Progenitor cell of endocrine pancreas (in vitro differentiated cells): ENCODE measurements around the gene CDO1. TPM values are rescaled to one million over a fixed set of nuclear protein-coding genes. Genes with fewer than 3 reads are reported as not detected.
"Not testable (repeated sequence)": the region's sequence is repeated elsewhere in the genome, so short reads cannot be mapped to it uniquely, and the experiment has no call there.

Source experiments
- DNase-seq: peaks from one replicate; pipeline ENCODE4 v3.0.0; 2021; ENCODE audit warnings: low spot score; ENCODE audit not compliant: unreplicated experiment
- H3K27ac Mint-ChIP-seq: 2 replicates; pipeline ENCODE4 v1.8.0; 2021; ENCODE audit warnings: mild to moderate bottlenecking, moderate library complexity, mixed read lengths
- H3K27me3 Mint-ChIP-seq: 2 replicates; pipeline ENCODE4 v1.8.0; 2021; ENCODE audit warnings: mixed read lengths
- H3K36me3 Mint-ChIP-seq: 2 replicates; pipeline ENCODE4 v1.8.0; 2022; ENCODE audit warnings: mixed read lengths; ENCODE audit not compliant: insufficient read depth
- H3K4me1 Mint-ChIP-seq: 2 replicates; pipeline ENCODE4 v1.8.0; 2021; ENCODE audit warnings: low read depth, mixed read lengths
- H3K4me3 Mint-ChIP-seq: 2 replicates; pipeline ENCODE4 v1.8.0; 2021; ENCODE audit warnings: low read depth, mild to moderate bottlenecking, moderate library complexity, mixed read lengths
- H3K9me3 Mint-ChIP-seq: 2 replicates; pipeline ENCODE4 v1.8.0; 2021; ENCODE audit warnings: low read depth, mixed read lengths
- CTCF ChIP-seq: fragments of 200-600 bp; sonication (generic); IDR thresholded peaks from one replicate; pipeline ENCODE4 v1.5.0; 2021; ENCODE audit warnings: antibody characterized with exemption, mild to moderate bottlenecking; ENCODE audit not compliant: unreplicated experiment
- total RNA-seq: library from RNA; stranded (reverse); gene quantifications from 2 replicates; pipeline ENCODE4 v1.2.1, GENCODE V29; 2021

The CDO1 gene
- total RNA-seq, 1 donor from 2014 or later: 25.1 TPM

GRCh38 chr5:115825948-115826347 is 9.5 kb upstream of the CDO1 start:
- peaks cover 22% of the 10 kb centered on the region for H3K9me3 Mint-ChIP-seq
- H3K4me3 Mint-ChIP-seq: no peak overlapping the region
- peak overlapping the region; percentile 22 for H3K27ac Mint-ChIP-seq
- DNase-seq: no peak
- TF ChIP-seq CTCF: no peak
- H3K36me3 Mint-ChIP-seq: peaks cover 9% of the 10 kb centered on the region
- H3K4me1 Mint-ChIP-seq: no peaks in the 10 kb centered on the region
- no peaks in the 10 kb centered on the region for H3K27me3 Mint-ChIP-seq

DNA sequence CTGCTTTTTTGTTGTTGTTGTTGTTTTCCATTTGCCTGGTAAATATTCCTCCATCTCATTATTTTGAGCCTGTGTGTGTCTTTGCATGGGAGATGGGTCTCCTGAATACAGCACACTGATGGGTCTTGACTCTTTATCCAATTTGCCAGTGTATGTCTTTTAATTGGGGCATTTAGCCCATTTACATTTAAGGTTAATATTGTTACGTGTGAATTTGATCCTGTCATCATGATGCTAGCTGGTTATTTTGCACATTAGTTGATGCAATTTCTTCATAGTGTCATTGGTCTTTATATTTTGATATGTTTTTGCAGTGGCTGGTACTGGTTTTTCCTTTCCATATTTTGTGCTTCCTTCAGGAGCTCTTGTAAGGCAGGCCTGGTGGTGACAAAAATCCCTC is 8.5 kb upstream of the CDO1 start:
- peaks cover 22% of the 10 kb centered on the region for H3K9me3 Mint-ChIP-seq
- not testable (repeated sequence) for DNase-seq, H3K27me3 Mint-ChIP-seq, H3K27ac Mint-ChIP-seq, H3K4me1 Mint-ChIP-seq, H3K36me3 Mint-ChIP-seq, H3K4me3 Mint-ChIP-seq

- TF ChIP-seq CTCF: no peak
- Mint-ChIP-seq H3K4me3 (no peak overlapping the region), H3K36me3 (no peaks in the 10 kb centered on the region), H3K27me3 (peaks cover 10% of the 10 kb centered on the region), H3K9me3 (peaks cover 18% of the 10 kb centered on the region), H3K4me1 (peaks cover 3% of the 10 kb centered on the region), H3K27ac (no peak overlapping the region)
- DNase-seq: no peak
Observed at GRCh38 chr5:115820846-115821245, 4.4 kb upstream of the CDO1 start.

- TF ChIP-seq CTCF: no peak
- H3K4me1 Mint-ChIP-seq: peaks cover 15% of the 10 kb centered on the region
- H3K4me3 Mint-ChIP-seq: no peak overlapping the region
- peaks cover 28% of the 10 kb centered on the region for H3K27me3 Mint-ChIP-seq
- no peak for DNase-seq
- H3K9me3 Mint-ChIP-seq: peaks cover 4% of the 10 kb centered on the region
- H3K36me3 Mint-ChIP-seq: no peaks in the 10 kb centered on the region
- no peak overlapping the region for H3K27ac Mint-ChIP-seq
Observed at GRCh38 chr5:115818821-115819220, 2.4 kb upstream of the CDO1 start.

DNA sequence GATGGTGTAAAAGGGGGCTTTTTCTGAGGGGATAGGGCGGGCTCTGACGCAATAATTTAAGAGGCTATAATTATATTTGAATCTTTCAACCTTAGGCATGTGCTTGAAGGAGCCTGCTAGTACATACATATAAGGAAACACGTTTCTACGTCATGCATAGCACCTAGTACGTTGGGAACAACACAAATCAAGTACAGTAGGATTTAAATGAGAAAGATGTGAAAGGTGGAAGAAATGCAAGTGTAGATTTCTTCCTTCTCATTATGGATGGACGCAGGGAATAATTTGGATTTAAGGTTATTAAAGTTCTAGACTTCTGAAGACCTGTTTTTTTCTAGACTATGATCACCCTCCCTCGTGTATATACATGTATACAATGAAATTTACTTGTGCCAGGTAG is 927 bp upstream of the CDO1 start:
- Mint-ChIP-seq H3K4me3 (peak overlapping the region; percentile 37), H3K36me3 (peaks cover 3% of the 10 kb centered on the region), H3K27ac (no peak overlapping the region), H3K4me1 (peaks cover 16% of the 10 kb centered on the region), H3K9me3 (no peaks in the 10 kb centered on the region), H3K27me3 (peaks cover 31% of the 10 kb centered on the region)
- no peak for TF ChIP-seq CTCF
- no peak for DNase-seq

GRCh38 chr5:115815693-115816225 is 700 bp downstream of the CDO1 start:
- Mint-ChIP-seq H3K27me3 (peaks cover 31% of the 10 kb centered on the region), H3K36me3 (peaks cover 4% of the 10 kb centered on the region), H3K27ac (peak overlapping the region; percentile 96), H3K9me3 (no peaks in the 10 kb centered on the region), H3K4me1 (peaks cover 16% of the 10 kb centered on the region), H3K4me3 (peak overlapping the region; percentile 96)
- TF ChIP-seq CTCF: no peak
- no peak for DNase-seq
